Astrocyte of the cerebellum (primary cell): ENCODE data around the gene ARPC2.
"Not testable (repeated sequence)": the region's sequence is repeated elsewhere in the genome, so short reads cannot be mapped to it uniquely, and the experiment has no call there.

Source experiments
- DNase-seq: peaks from one replicate; pipeline ENCODE4 v3.0.0-alpha.2; 2011; ENCODE audit warnings: low read depth
- H3K4me3 ChIP-seq: 2 replicates; pipeline ENCODE4 v1.5.1; 2011; ENCODE audit warnings: mild to moderate bottlenecking, low read depth, low read length, moderate library complexity
- in situ Hi-C: cut with HindIII; loops from 2 replicates; pipeline ENCODE4 v1.10.0; 2017; ENCODE audit warnings: low sequenced_read_pairs
- TF ChIP-seq, protein P1 (sequence below): IDR thresholded peaks from 2 replicates; pipeline ENCODE4 v1.5.1; 2012; ENCODE audit warnings: low read length, low read depth, moderate library complexity, mild to moderate bottlenecking; ENCODE audit errors: missing control alignments

Gene ARPC2

DNA sequence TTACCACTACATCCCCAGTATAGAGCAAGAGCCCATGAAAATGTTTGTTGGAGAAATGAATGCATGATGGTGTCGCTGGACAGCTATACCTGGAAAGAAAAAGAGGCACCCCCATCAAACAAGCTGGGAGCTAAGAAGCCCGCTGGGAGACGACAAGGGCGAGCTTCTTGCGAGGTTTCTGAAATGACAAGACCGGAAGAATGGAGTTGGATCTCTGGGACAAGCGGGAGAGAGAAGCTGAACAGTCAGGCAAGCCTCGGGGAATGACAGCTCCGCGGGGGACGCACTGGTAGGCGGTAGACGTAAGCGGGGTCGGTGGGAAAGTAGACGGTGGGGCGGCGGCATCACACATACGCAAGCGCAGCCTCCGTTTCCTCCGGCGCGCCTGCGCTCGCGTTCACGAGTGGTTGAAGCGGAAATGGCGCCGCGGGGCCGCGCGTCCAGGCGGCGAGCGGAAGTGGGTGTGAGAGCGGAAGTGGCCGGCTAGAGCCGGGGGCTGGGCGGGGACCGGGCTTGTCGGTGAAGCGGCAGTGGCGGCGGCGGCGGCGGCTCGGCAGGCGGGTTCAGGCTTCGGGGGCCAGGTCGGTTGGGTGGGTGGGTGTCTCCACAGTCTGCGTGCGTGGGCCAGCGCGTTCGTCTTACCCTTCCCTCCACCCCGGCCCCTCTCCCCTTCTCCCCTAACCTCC lies at the start of gene ARPC2:
ARPC2 (plus strand) TSS at position 516 of the 686 bp plus-strand sequence. CDS start 282 bp downstream, outside the sequence.
- in situ Hi-C loops, result no loop called here

DNA sequence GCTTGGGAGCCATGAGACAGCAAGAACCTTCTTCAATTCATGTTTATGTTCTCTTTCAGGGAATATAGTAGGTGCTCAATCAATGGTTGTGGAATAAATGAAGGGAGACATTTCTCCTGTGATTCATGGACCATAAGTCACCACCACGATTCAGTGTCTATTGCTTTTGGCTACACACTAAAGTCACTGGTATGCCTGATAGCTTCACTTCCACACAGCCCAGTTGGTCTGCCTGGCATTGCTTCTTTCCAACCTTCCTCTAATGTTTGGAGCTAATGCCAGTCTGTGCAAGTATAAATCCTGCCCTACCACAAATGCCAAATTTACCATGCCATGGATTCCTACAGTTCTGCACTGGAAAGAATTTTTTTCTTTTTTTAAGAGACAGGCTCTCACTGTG lies 49.0 kb upstream of the ARPC2 start:
- no peak for DNase-seq
- H3K4me3 ChIP-seq, result no peak overlapping the region
- TF ChIP-seq, protein P1, sequence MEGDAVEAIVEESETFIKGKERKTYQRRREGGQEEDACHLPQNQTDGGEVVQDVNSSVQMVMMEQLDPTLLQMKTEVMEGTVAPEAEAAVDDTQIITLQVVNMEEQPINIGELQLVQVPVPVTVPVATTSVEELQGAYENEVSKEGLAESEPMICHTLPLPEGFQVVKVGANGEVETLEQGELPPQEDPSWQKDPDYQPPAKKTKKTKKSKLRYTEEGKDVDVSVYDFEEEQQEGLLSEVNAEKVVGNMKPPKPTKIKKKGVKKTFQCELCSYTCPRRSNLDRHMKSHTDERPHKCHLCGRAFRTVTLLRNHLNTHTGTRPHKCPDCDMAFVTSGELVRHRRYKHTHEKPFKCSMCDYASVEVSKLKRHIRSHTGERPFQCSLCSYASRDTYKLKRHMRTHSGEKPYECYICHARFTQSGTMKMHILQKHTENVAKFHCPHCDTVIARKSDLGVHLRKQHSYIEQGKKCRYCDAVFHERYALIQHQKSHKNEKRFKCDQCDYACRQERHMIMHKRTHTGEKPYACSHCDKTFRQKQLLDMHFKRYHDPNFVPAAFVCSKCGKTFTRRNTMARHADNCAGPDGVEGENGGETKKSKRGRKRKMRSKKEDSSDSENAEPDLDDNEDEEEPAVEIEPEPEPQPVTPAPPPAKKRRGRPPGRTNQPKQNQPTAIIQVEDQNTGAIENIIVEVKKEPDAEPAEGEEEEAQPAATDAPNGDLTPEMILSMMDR, result no peak
- in situ Hi-C loops, result no loop called here

More for the DNA sequence above, at the start of gene ARPC2:
- H3K4me3 ChIP-seq, result peak within 1 kb of the TSS; percentile 98
- peak; percentile 86 for DNase-seq
- TF ChIP-seq, protein P1, result no peak

DNA sequence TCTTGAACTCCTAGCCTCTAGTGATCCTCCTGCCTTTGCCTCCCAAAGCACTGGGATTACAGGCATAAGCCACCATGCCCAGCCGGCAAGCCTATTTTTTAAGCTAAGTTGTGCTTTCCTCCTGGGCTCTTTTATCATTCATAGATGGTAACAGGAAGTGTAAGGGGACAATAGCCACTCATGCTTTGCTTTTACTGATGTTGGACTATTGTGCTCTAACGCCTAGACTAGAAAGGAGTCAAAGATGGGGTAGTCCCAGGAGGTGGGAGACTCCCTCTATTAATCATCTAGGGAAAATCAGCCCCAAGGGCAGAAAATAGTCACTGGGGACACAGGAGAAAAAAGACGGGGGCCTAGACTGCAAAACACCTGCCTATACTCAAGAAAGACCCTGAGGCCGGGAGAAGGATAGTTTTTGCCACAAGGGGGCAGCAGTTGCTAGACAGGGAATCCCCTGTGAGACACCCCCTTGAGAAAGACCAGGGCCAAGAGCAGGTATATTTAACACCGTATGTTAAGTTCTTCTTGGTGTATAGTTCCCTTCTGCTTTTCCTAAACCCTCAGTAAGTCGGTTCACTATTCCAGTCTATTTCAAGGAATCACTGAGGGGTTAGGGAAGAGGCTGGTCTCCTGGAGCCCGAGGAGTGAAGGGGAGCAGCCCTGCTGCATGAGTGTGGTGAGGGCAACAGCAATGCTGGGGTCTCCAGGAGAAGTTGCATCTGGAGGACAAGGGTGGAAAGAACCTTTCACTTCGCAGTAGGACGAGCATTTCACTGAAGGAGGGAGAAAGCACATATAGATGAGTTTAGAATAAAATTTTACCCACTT lies 48.1 kb upstream of the ARPC2 start:
- TF ChIP-seq, protein P1, result peak; percentile 79
- in situ Hi-C loops, result no loop called here
- peak; percentile 5 for DNase-seq
- no peak overlapping the region for H3K4me3 ChIP-seq

DNA sequence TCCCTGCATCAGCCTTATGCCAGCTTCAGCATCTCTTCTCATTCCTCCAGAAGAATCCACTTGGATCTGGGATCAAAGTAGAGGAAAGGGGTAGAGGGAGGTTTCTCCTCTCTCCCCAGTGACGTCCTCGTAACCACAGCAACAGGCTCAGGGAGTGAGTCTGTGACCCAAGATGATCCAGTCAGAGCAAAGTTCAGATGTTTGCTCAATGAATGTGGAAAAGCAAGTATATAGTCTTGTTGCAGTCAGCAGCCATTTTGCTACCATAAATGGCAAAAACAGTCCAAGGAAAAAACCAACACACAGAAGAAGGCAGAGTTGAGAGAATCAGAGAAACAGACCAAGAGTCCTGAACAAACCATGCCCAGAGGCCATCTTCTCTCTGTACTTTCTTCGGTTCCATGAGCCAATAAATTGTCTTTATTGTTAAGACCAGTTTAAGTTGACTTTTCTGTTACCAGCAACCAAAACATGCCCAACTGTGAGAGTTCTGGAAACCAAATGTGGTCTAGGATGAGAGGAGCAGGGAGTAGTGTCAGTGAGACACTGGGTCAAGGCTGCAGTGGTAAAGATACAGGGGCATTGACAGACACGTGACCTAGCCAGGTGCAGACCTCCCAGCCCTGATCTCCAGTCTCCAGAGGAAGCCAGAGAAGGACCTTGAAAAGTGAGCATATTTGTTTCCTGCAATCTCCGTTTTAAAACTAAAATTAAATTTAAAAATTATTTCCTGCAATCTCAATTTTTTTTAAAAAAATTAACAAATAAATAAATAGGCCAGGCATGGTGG lies 47.0 kb upstream of the ARPC2 start:
- no peak for DNase-seq
- TF ChIP-seq, protein P1, result no peak
- in situ Hi-C loops, result no loop called here
- no peak overlapping the region for H3K4me3 ChIP-seq

DNA sequence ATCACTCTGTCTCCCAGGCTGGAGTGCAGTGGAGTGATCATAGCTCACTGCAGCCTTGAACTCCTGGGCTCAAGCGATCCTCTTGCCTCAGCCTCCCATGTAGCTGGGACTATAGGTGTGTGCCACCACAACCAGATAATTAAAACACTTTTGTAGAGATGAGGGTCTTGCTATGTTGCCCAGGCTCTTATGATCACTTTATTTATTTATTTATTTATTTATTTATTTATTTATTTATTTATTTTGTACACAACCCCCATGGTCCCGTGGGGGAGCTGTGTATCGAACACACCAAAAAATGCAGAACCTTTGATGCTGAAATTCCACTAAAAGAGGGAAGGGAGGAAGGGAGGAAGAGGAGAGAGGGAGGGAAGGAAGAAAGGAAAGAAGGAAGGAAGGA lies 45.2 kb upstream of the ARPC2 start:
- DNase-seq, in situ Hi-C loops, H3K4me3 ChIP-seq: not testable (repeated sequence)

DNA sequence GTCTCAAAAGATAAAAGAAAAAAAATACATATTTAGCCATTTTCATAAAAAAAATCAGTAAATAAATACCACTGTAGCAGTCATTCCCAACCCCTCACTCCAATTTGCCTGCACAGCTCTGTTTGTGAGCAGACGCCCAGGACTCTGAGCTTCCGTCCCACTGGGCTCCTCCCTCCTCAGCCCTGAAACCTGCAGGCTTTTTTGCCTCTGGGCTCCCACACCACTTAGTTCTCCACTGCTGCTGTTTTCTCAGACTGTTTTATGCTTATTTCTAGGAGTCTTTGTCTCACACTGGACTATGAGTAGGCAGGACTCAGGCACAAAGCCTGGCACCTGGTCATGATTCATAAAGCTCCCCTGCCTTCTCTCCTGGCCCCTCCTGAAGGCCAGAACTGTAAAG lies 44.1 kb upstream of the ARPC2 start:
- in situ Hi-C loops, result no loop called here
- DNase-seq, result no peak
- no peak overlapping the region for H3K4me3 ChIP-seq
- TF ChIP-seq, protein P1, result no peak
